GM23338 (cell line): ENCODE data around the gene FAM227B. TPM values are rescaled to one million over a fixed set of nuclear protein-coding genes. Genes with fewer than 3 reads are reported as not detected.

Experiments
- ATAC-seq: fragments of 200-7000 bp; cut with Tn5 transposase; 3 replicates; pipeline ENCODE4 v1.9.1; 2020
- DNase-seq: peaks from one replicate; pipeline ENCODE4 v3.0.0-alpha.2; 2015; ENCODE audit warnings: low spot score
- H2AFZ ChIP-seq: fragments of 200-600 bp; sonication (generic); 2 replicates; pipeline ENCODE4 v1.8.0; 2016; ENCODE audit warnings: antibody characterized with exemption, mild to moderate bottlenecking, moderate library complexity
- H3F3A ChIP-seq: fragments of 200-600 bp; sonication (generic); replicated peaks from 2 replicates; pipeline ENCODE4 v1.8.0; 2017; ENCODE audit warnings: antibody characterized with exemption, mixed run types, low read depth
- H3K27ac ChIP-seq: fragments of 200-600 bp; sonication (generic); 2 replicates; pipeline ENCODE4 v1.6.1; 2016; ENCODE audit warnings: low read depth
- H3K27me3 ChIP-seq: fragments of 200-600 bp; sonication (generic); 2 replicates; pipeline ENCODE4 v1.8.0; 2016; ENCODE audit warnings: mild to moderate bottlenecking, mixed run types, moderate library complexity; ENCODE audit not compliant: insufficient read depth
- H3K36me3 ChIP-seq: fragments of 200-600 bp; sonication (generic); 2 replicates; pipeline ENCODE4 v1.8.0; 2016; ENCODE audit warnings: mild to moderate bottlenecking; ENCODE audit not compliant: insufficient read depth
- H3K4me1 ChIP-seq: fragments of 200-600 bp; sonication (generic); 2 replicates; pipeline ENCODE4 v1.8.0; 2016; ENCODE audit warnings: mild to moderate bottlenecking, moderate library complexity; ENCODE audit not compliant: insufficient read depth
- H3K4me2 ChIP-seq: fragments of 200-600 bp; sonication (generic); 2 replicates; pipeline ENCODE4 v1.7.1; 2017; ENCODE audit warnings: mixed run types
- H3K4me3 ChIP-seq: fragments of 200-600 bp; sonication (generic); 2 replicates; pipeline ENCODE4 v1.6.1; 2016; ENCODE audit warnings: mixed run types
- H3K79me2 ChIP-seq: fragments of 200-600 bp; sonication (generic); replicated peaks from 2 replicates; pipeline ENCODE4 v1.8.0; 2017; ENCODE audit warnings: mild to moderate bottlenecking; ENCODE audit not compliant: insufficient read depth
- H3K9me2 ChIP-seq: fragments of 200-600 bp; sonication (generic); 2 replicates; pipeline ENCODE4 v1.8.0; 2017; ENCODE audit not compliant: insufficient read depth
- H4K20me1 ChIP-seq: fragments of 200-600 bp; sonication (generic); replicated peaks from 2 replicates; pipeline ENCODE4 v1.8.0; 2017; ENCODE audit warnings: mild to moderate bottlenecking; ENCODE audit not compliant: insufficient read depth
- H3K27ac Mint-ChIP-seq: 2 replicates; pipeline ENCODE4 v1.8.0; 2020; ENCODE audit warnings: inconsistent platforms, mild to moderate bottlenecking, moderate library complexity, mixed read lengths
- H3K27me3 Mint-ChIP-seq: 3 replicates; pipeline ENCODE4 v1.8.0; 2022; ENCODE audit warnings: low read depth, mild to moderate bottlenecking, moderate library complexity, mixed read lengths, inconsistent platforms; ENCODE audit not compliant: insufficient read depth, poor library complexity
- H3K36me3 Mint-ChIP-seq: 3 replicates; pipeline ENCODE4 v1.8.0; 2021; ENCODE audit warnings: low read depth, mild to moderate bottlenecking, inconsistent platforms, moderate library complexity, mixed read lengths
- H3K4me1 Mint-ChIP-seq: 3 replicates; pipeline ENCODE4 v1.8.0; 2020; ENCODE audit warnings: mild to moderate bottlenecking, inconsistent platforms, mixed read lengths
- H3K4me3 Mint-ChIP-seq: 3 replicates; pipeline ENCODE4 v1.8.0; 2021; ENCODE audit warnings: moderate library complexity, mild to moderate bottlenecking, inconsistent platforms, mixed read lengths
- H3K9me3 Mint-ChIP-seq: 3 replicates; pipeline ENCODE4 v1.8.0; 2020; ENCODE audit warnings: moderate library complexity, mild to moderate bottlenecking, inconsistent platforms, mixed read lengths
- CREB1 ChIP-seq: fragments of 250-450 bp; sonication (Bioruptor Pico); IDR thresholded peaks from 2 replicates; pipeline ENCODE4 v1.5.0; 2020; ENCODE audit warnings: low read depth, mild to moderate bottlenecking, moderate library complexity
- CTCF ChIP-seq, 2 experiments: fragments of 200-600 bp in 1 of 2; sonication (generic) in 1 of 2; conservative IDR thresholded peaks; 2 replicates each; pipeline versions ENCODE4 v1.5.1 to v1.6.1; 2016 to 2017; ENCODE audit warnings: antibody characterized with exemption in 2 of 2, low read depth in 2 of 2, mild to moderate bottlenecking in 2 of 2, moderate library complexity in 1 of 2
- ETS1 ChIP-seq: IDR thresholded peaks from 2 replicates; pipeline ENCODE4 v1.6.1; 2016; ENCODE audit warnings: antibody characterized with exemption
- EZH2 ChIP-seq: fragments of 200-600 bp; sonication (generic); IDR thresholded peaks from one replicate; pipeline ENCODE4 v1.8.0; 2017; ENCODE audit warnings: antibody characterized with exemption, mild to moderate bottlenecking, low read depth; ENCODE audit not compliant: unreplicated experiment
- EZH2phosphoT487 ChIP-seq: fragments of 200-600 bp; sonication (generic); IDR thresholded peaks from one replicate; pipeline ENCODE4 v1.8.1; 2018; ENCODE audit warnings: antibody characterized with exemption; ENCODE audit not compliant: unreplicated experiment
- JUNB ChIP-seq: IDR thresholded peaks from one replicate; pipeline ENCODE4 v1.6.1; 2016; ENCODE audit warnings: antibody characterized with exemption; ENCODE audit not compliant: unreplicated experiment
- NANOG ChIP-seq: IDR thresholded peaks from 2 replicates; pipeline ENCODE4 v1.6.1; 2016; ENCODE audit warnings: antibody characterized with exemption, borderline replicate concordance
- POLR2AphosphoS5 ChIP-seq: IDR thresholded peaks from 2 replicates; pipeline ENCODE4 v1.6.1; 2016; ENCODE audit warnings: antibody characterized with exemption, low read depth
- REST ChIP-seq: IDR thresholded peaks from one replicate; pipeline ENCODE4 v1.6.1; 2018; ENCODE audit warnings: antibody characterized with exemption; ENCODE audit not compliant: unreplicated experiment
- STAT1 ChIP-seq: IDR thresholded peaks from one replicate; pipeline ENCODE4 v1.6.1; 2016; ENCODE audit warnings: antibody characterized with exemption; ENCODE audit not compliant: unreplicated experiment
- ZNF114 ChIP-seq: fragments of 250-450 bp; sonication (Bioruptor Pico); IDR thresholded peaks from 2 replicates; pipeline ENCODE4 v1.5.0; 2020; ENCODE audit warnings: mild to moderate bottlenecking, moderate library complexity
- ZNF331 ChIP-seq: fragments of 250-450 bp; sonication (Bioruptor Pico); IDR thresholded peaks from 2 replicates; pipeline ENCODE4 v1.5.0; 2020; ENCODE audit warnings: low read depth, mild to moderate bottlenecking, moderate library complexity
- ZNF462 ChIP-seq: fragments of 250-450 bp; sonication (Bioruptor Pico); IDR thresholded peaks from 2 replicates; pipeline ENCODE4 v1.5.0; 2020; ENCODE audit warnings: mild to moderate bottlenecking, moderate library complexity
- polyA plus RNA-seq: library from polyadenylated mRNA; unstranded; fragments of >200 nt; fragmentation: Nextera tagmentation; extraction: Ambion mirVana; gene quantifications from 2 replicates; pipeline ENCODE4 v1.2.1, GENCODE V29; 2016
- total RNA-seq: library from RNA; depleted of rRNA; stranded (reverse); fragments of >200 nt; shearing (Covaris generic); gene quantifications from 2 replicates; pipeline ENCODE4 v1.2.3, GENCODE V29; 2014

Gene FAM227B
- total and polyA plus RNA-seq, 2 experiments from 2014 or later = 2.6 to 10.2 TPM

- Histone ChIP-seq H3K9me2 (peaks cover 11% of the 10 kb centered on the region), H3F3A (no peaks in the 10 kb centered on the region), H4K20me1 (no peaks in the 10 kb centered on the region), H2AFZ (no peak overlapping the region), H3K27ac (no peak overlapping the region), H3K27me3 (no peaks in the 10 kb centered on the region), H3K4me2 (no peak overlapping the region), H3K79me2 (no peaks in the 10 kb centered on the region), H3K4me3 (no peak overlapping the region), H3K4me1 (peaks cover 11% of the 10 kb centered on the region), H3K36me3 (no peaks in the 10 kb centered on the region)
- DNase-seq = no peak
- Mint-ChIP-seq H3K27me3 (peaks cover 3% of the 10 kb centered on the region), H3K36me3 (peaks cover 16% of the 10 kb centered on the region), H3K4me3 (no peak overlapping the region), H3K9me3 (no peaks in the 10 kb centered on the region), H3K4me1 (peaks cover 26% of the 10 kb centered on the region), H3K27ac (no peak overlapping the region)
- no peak for ATAC-seq
- TF ChIP-seq NANOG (no peak), ZNF114 (CRISPR knock-in tag) (no peak), ZNF462 (CRISPR knock-in tag) (no peak), CTCF (conservative IDR thresholded peaks at IDR 0.05; ENCODE audit: low read depth in 2 of 2) (no peak), EZH2phosphoT487 (no peak), CREB1 (CRISPR knock-in tag) (no peak), JUNB (no peak), ETS1 (no peak), REST (no peak), POLR2AphosphoS5 (no peak), STAT1 (no peak), EZH2 (no peak), ZNF331 (CRISPR knock-in tag) (no peak)
Measured at GRCh38 chr15:49287481-49287880, 333.1 kb downstream of the FAM227B start.
